Mucosa of descending colon (tissue), 3 donors: ENCODE data around the gene HIP1R. TPM values are rescaled to one million over a fixed set of nuclear protein-coding genes. Genes with fewer than 3 reads are reported as not detected.
"Not testable (repeated sequence)": the region's sequence is repeated elsewhere in the genome, so short reads cannot be mapped to it uniquely, and the experiment has no call there.

ENCODE experiments used
- ATAC-seq: fragments of 200-7000 bp; cut with Tn5 transposase; one replicate; pipeline ENCODE4 v1.9.1; 2020; ENCODE audit warnings: mild to moderate bottlenecking, moderate library complexity
- DNase-seq, 3 donors: peaks; one replicate each; pipeline ENCODE4 v3.0.0-alpha.2; 2020
- H3K36me3 ChIP-seq: fragments of 200-600 bp; one replicate; pipeline ENCODE4 v1.8.0; 2021; ENCODE audit warnings: low read depth, mild to moderate bottlenecking
- H3K4me1 ChIP-seq: fragments of 200-600 bp; one replicate; pipeline ENCODE4 v1.8.0; 2021; ENCODE audit warnings: low read depth, mild to moderate bottlenecking
- H3K4me3 ChIP-seq: fragments of 200-600 bp; one replicate; pipeline ENCODE4 v1.8.0; 2021; ENCODE audit warnings: mild to moderate bottlenecking
- H3K9me3 ChIP-seq: fragments of 200-600 bp; one replicate; pipeline ENCODE4 v1.8.0; 2021; ENCODE audit warnings: mild to moderate bottlenecking
- intact Hi-C, 2 donors: fragments of 100-400 bp; cut with DNase I in 1 of 2; cut with micrococcal nuclease in 1 of 2; formaldehyde crosslinking; loops; one replicate each; pipeline versions ENCODE4 v1.11.0 to v1.11.1; 2022; cut with DNase I, micrococcal nuclease
- total RNA-seq, 3 donors: library from RNA; stranded (reverse); fragmentation: NEBNext Ultra II Directional in 2 of 3; extraction: Animal tissue kit (Norgen Biotek cat#: 25700) in 2 of 3; gene quantifications; one replicate each; pipeline versions ENCODE4 v1.2.1 to v1.2.4, GENCODE V29; 2021 to 2023
- TF ChIP-seq, protein P1 (sequence below): fragments of 200-600 bp; IDR thresholded peaks from one replicate; pipeline ENCODE4 v1.8.0; 2022; ENCODE audit warnings: antibody characterized with exemption, mild to moderate bottlenecking
- donor health status: DM: no; HTN: no; CAD: no; lungs with moderate emphysema.
- donor health status: DM: no; HTN: no; CAD: no.
- donor health status: DM: no; HTN: yes; CAD: no.

The HIP1R gene
- total RNA-seq, 3 donors from 2014 or later: 37.8 to 76.5 (median 73.1) TPM

DNA sequence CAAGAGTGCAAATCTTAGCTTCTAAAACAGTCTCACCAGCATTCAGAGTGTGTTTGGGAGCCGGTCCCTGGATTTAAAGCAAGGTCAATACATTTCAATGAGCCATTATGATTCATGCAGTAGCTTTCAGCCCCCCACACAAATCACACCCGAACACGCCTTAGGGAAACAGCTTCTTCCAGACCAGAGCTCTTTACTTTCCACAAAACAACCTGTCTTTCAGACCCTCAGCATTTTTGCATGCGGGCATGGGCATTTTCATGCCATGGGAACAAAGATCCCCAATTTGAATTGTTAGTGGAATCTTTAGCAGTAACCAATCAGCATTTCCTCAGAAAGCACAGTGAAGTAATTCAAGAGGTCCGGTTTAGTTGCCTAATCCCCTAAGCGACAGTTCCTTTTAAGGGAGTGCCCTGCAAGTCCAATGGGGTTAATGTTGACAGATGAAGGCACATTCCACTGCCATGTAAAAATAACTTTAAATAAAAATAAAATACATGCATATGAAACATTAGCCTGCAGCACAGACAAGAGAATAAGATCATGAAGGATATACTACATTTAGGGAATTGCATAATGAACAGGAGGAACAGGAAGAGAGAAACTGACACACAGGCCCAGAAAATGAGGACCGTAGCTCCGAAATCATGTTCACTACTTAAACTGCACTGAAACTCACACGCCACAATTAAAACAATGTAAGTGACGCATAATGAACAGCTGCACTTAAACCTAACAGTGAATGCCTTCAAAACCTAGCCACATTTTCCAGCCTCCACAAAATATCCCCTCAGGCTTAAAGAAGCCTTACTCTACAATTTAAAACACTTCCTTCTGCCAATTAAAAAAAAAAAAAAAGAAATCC lies 56.6 kb downstream of the HIP1R start:
- Histone ChIP-seq H3K4me3 (no peak overlapping the region), H3K9me3 (no peaks in the 10 kb centered on the region), H3K4me1 (peaks cover 69% of the 10 kb centered on the region), H3K36me3 (no peaks in the 10 kb centered on the region)
- intact Hi-C loops: no loop called here
- ATAC-seq (peak; percentile 9), DNase-seq (no peak)
- TF ChIP-seq, protein P1, sequence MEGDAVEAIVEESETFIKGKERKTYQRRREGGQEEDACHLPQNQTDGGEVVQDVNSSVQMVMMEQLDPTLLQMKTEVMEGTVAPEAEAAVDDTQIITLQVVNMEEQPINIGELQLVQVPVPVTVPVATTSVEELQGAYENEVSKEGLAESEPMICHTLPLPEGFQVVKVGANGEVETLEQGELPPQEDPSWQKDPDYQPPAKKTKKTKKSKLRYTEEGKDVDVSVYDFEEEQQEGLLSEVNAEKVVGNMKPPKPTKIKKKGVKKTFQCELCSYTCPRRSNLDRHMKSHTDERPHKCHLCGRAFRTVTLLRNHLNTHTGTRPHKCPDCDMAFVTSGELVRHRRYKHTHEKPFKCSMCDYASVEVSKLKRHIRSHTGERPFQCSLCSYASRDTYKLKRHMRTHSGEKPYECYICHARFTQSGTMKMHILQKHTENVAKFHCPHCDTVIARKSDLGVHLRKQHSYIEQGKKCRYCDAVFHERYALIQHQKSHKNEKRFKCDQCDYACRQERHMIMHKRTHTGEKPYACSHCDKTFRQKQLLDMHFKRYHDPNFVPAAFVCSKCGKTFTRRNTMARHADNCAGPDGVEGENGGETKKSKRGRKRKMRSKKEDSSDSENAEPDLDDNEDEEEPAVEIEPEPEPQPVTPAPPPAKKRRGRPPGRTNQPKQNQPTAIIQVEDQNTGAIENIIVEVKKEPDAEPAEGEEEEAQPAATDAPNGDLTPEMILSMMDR: no peak

DNA sequence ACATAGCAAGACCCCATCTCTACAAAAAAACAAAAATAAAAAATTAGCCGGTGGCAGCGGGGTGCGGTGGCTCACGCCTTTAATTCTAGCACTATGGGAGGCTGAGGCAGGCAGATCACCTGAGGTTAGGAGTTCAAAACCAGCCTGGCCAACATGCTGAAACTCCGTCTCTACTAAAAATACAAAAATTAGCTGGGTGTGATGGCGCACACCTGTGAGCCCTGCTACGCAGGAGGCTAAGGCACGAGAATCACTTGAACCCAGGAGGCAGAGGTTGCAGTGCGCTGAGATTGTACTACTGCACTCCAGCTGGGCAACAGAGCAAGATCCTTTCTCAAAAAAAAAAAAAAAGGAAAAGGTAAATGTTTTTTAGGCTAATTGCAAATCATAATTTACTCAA lies 57.5 kb downstream of the HIP1R start:
- H3K36me3 ChIP-seq, H3K9me3 ChIP-seq, H3K4me3 ChIP-seq, DNase-seq, intact Hi-C loops, ATAC-seq: not testable (repeated sequence)
- H3K4me1 ChIP-seq: peaks cover 60% of the 10 kb centered on the region

DNA sequence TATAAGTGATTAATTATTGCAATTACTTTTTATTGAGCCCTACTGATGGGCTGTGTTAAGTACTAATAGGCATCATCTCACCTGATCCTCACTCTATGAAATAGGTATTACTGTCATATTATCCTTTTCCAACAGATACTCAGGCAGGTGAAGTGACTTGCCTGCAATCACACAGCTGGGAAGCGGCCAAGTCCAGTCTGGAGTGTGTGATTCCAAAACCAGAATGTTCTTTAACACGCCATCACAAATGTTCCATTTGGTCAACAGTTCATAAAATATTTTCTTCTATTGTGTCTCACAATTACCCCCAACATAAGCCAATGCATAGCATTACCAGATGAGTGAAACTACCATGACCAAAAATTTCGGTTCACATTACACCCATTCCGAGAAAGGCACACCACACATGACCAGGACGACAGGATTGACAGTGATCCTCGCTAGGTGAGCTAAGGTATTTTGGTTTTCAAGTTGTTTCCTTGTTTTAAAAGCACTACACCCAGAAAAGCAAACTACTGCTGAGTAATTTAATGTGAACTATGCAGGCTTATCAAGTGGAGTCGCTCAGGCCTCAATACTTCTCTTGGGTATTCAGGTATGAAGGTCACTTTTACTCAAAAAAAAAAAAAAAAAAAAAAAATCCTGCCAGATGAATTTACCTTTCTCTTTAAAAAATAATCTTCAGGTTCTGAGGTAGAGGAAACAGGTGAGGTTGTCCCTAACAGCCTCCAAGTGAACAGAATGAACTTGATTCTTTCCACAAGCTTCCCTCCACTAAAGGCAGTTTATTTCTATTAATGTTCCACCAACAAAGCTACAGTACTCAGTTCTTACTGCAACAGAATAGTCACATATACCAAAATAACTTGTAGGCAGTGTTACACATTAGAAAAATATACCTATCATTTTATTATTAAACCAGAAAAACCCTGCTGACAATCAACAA lies 58.2 kb downstream of the HIP1R start:
- Histone ChIP-seq H3K9me3 (no peaks in the 10 kb centered on the region), H3K4me1 (peaks cover 56% of the 10 kb centered on the region), H3K4me3 (peak overlapping the region; percentile 4), H3K36me3 (no peaks in the 10 kb centered on the region)
- intact Hi-C loops: no loop called here
- DNase-seq: peak in 1 of 3 donors; percentile 67
- peak; percentile 52 for ATAC-seq
- TF ChIP-seq, protein P1: no peak

DNA sequence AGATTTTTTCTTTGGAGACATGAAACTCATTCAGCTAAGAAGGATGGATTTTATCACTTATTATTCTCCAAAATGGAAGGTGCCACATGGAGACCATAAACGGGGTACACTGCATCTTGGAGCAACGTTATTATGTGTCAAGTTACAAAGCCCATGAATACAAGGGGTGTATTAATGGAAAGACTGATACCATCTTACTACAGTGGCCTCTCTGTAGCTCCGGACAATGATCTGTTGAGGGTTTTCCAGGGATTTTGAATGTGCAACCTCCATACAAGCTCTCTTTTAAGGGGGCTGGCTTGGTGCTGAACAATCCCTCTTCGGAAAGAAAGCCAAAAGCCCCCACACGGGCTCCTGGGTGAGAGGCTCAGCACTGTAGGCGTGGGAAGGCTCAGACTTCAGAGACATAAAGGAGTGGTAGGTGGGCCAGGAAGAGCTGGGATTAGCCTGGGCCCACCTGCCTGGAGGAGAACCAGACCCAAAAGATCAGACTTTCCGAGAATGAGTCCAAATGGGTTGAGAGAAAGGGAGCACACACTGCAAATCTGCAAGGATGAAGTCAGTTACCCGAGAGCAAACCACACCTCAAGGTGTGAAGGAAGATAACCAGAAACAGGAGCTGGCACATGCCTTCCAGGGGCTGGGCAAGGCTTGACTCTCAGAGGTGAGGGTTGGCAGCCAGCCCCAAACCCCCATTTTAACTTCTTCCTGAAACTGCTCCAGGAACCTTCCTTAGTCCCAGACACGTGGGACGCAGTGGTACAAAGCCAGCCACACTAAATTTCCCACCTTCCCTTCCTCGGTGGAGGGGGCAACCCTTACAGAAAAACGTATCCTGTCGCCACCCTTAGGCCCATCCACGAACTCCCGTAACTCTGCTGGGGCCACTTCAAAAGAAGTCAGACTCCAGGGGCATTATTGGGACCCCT lies 59.2 kb downstream of the HIP1R start:
- TF ChIP-seq, protein P1: no peak
- intact Hi-C loops: no loop called here
- H3K9me3 ChIP-seq: no peaks in the 10 kb centered on the region
- DNase-seq (peak; percentile 75 to 84 (median 78)), ATAC-seq (peak; percentile 65)
- H3K36me3 ChIP-seq: no peaks in the 10 kb centered on the region
- H3K4me1 ChIP-seq: peaks cover 46% of the 10 kb centered on the region
- peak overlapping the region; percentile 74 for H3K4me3 ChIP-seq

DNA sequence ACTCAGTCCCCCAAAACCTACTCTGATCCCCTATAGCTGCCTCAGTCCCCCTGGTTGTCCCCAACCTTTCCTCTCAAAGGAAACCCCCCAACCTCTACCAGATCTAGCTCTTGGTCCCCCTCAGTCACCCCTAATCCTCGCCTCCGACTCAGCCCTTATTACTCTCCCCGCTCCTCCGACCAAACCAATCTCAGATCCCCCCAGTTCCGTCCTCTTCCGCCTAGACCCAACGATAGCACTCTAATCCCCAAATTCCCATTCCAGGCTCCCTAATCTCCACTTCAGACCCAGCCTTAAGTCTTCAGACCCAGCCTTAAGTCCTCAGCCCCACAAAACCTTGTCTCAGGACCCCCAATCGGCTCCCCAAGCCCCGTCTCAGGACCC lies 60.1 kb downstream of the HIP1R start:
- Histone ChIP-seq H3K36me3 (no peaks in the 10 kb centered on the region), H3K9me3 (no peaks in the 10 kb centered on the region), H3K4me1 (peaks cover 37% of the 10 kb centered on the region), H3K4me3 (peak overlapping the region; percentile 74)
- no peak for DNase-seq
- no peak for ATAC-seq
- TF ChIP-seq, protein P1: no peak
- intact Hi-C loops: no loop called here
